Measurements from ENCODE around the gene RHEB. TPM values are rescaled to one million over a fixed set of nuclear protein-coding genes. Genes with fewer than 3 reads are reported as not detected.
A peak's percentile ranks its signal among the peaks of the same experiment; 100 is the strongest.

RHEB gene
- total and polyA plus RNA-seq, 2 of the 4 experiments (the other 2 are of a cell fraction): 19.7 to 67.2 TPM

GRCh38 chr7:151537818-151538561, 18.3 kb upstream of the RHEB start:
- Histone ChIP-seq H3K56ac (ENCODE audit: extremely low read depth, insufficient read depth, low read length) (no peak overlapping the region), H4K8ac (ENCODE audit: low read depth in 2 of 2, low read length in 2 of 2) (no peak overlapping the region), H3K9me3 (ENCODE audit: control insufficient read depth, insufficient read depth, low read length) (no peaks in the 10 kb centered on the region), H4K20me1 (ENCODE audit: insufficient read depth, low read length) (no peaks in the 10 kb centered on the region), H2BK20ac (ENCODE audit: low read depth, low read length) (no peak overlapping the region), H3K9me1 (ENCODE audit: insufficient read depth, low read length) (no peaks in the 10 kb centered on the region), H3K18ac (ENCODE audit: low read depth, low read length) (no peak overlapping the region), H3K27me3 (ENCODE audit: control insufficient read depth, insufficient read depth, low read length) (0 out of 2 replicates have a peak, but pooled peaks cover 6% of the 10 kb centered on the region), H2BK15ac (ENCODE audit: low read depth, low read length) (no peak overlapping the region), H3K23ac (ENCODE audit: low read depth, low read length) (no peak overlapping the region), H2BK120ac (ENCODE audit: low read depth, low read length) (no peak overlapping the region), H3K14ac (replicated peaks; ENCODE audit: low read depth, low read length) (no peak overlapping the region), H3K36me3 (ENCODE audit: control insufficient read depth, insufficient read depth, low read length) (no peaks in the 10 kb centered on the region), H3K4ac (ENCODE audit: low read depth, low read length) (no peak overlapping the region), H4K5ac (ENCODE audit: low read depth, low read length) (no peak overlapping the region), H3K4me2 (ENCODE audit: low read depth, low read length) (no peak overlapping the region), H2AFZ (replicated peaks; ENCODE audit: low read length, poor library complexity) (no peak overlapping the region), H2BK5ac (ENCODE audit: low read depth, low read length, poor library complexity, severe bottlenecking) (no peak overlapping the region), H3K9ac (ENCODE audit: low read depth, low read length) (no peak overlapping the region), H3K4me3 (ENCODE audit: insufficient read depth, low read depth, low read length) (no peak overlapping the region), H3K4me1 (ENCODE audit: control insufficient read depth, insufficient read depth, low read length) (0 out of 2 replicates have a peak, but pooled peaks cover 1% of the 10 kb centered on the region), H3K27ac (ENCODE audit: insufficient read depth, low read length) (no peak overlapping the region), H2AK5ac (ENCODE audit: low read depth, low read length) (no peak overlapping the region), H3K79me1 (ENCODE audit: low read depth in 1 of 2, low read length in 2 of 2) (no peaks in the 10 kb centered on the region), H4K91ac (ENCODE audit: insufficient read depth, low read depth, low read length) (no peak overlapping the region), H2AK9ac (replicated peaks; ENCODE audit: low read depth, low read length, poor library complexity) (no peak overlapping the region)
- intact Hi-C loops (cut with micrococcal nuclease) (no loop called here), dilution Hi-C loops (cut with HindIII; ENCODE audit: low sequenced_read_pairs, unreplicated experiment) (no loop called here), in situ Hi-C loops (cut with MboI; ENCODE audit: low sequenced_read_pairs) (no loop called here)
- no TSS peak for BruUV-seq (replicated peaks)
- WGBS, 2 experiments (ENCODE audit: extremely low coverage in 2 of 2, insufficient read length in 1 of 2): 17% methylated on average over 2 of the region's 8 CpGs; no CpG with 5 or more reads in 1 of the 2 experiments
- POLR2A ChIA-PET (ENCODE audit: unreplicated experiment): interaction anchor here (1.3 kb wide), 1 partner anchor 18 kb away, joined by 4 read pairs; the partner anchor contains the start of gene RHEB
- peak; percentile 18 for DNase-seq
- CTCF ChIA-PET: interaction anchor here (0.6 to 1.0 kb wide), 2 partner anchors 21 to 62 kb away, joined by 3 read pairs; no protein-coding TSS in a partner anchor
- ATAC-seq (ENCODE audit: low read depth): peak; percentile 61
- TF ChIP-seq MAFK (IDR thresholded peaks at IDR 0.05; ENCODE audit: low read depth, low read length) (no peak), ELK1 (IDR thresholded peaks at IDR 0.05; ENCODE audit: borderline replicate concordance, low read depth, low read length) (no peak), USF2 (IDR thresholded peaks at IDR 0.05; ENCODE audit: low read depth, low read length) (no peak), SMC3 (IDR thresholded peaks at IDR 0.05; ENCODE audit: low read depth, low read length) (no peak), MAZ (IDR thresholded peaks at IDR 0.05; ENCODE audit: borderline replicate concordance, low read depth, low read length) (no peak), NFE2L2 (IDR thresholded peaks at IDR 0.05; ENCODE audit: low read depth, low read length) (no peak), RCOR1 (IDR thresholded peaks at IDR 0.05; ENCODE audit: insufficient replicate concordance, low read length) (no peak), CEBPB (IDR thresholded peaks at IDR 0.05; ENCODE audit: low read depth, low read length) (no peak), CHD1 (IDR thresholded peaks at IDR 0.05; ENCODE audit: low read depth, low read length) (no peak), MXI1 (IDR thresholded peaks at IDR 0.05; ENCODE audit: borderline replicate concordance, low read depth, low read length) (no peak), CTCF (conservative IDR thresholded peaks at IDR 0.05; ENCODE audit: low read depth, low read length) (no peak), FOS (IDR thresholded peaks at IDR 0.05; ENCODE audit: low read depth, low read length) (no peak), RFX5 (IDR thresholded peaks at IDR 0.05; ENCODE audit: low read depth, low read length) (no peak), RAD21 (IDR thresholded peaks at IDR 0.05; ENCODE audit: low read length) (no peak), POLR2A (IDR thresholded peaks at IDR 0.05; ENCODE audit: low read depth, low read length) (no peak)
